Chondrocyte (in vitro differentiated cells): ENCODE data around the gene LACC1. TPM values are rescaled to one million over a fixed set of nuclear protein-coding genes. Genes with fewer than 3 reads are reported as not detected.

ENCODE experiments used
- DNase-seq: peaks from one replicate; pipeline ENCODE4 v3.0.0; 2021; ENCODE audit warnings: mixed read lengths, low spot score
- H3K27ac Mint-ChIP-seq: one replicate; pipeline ENCODE4 v1.8.0; 2021; ENCODE audit warnings: mild to moderate bottlenecking, moderate library complexity, mixed read lengths; ENCODE audit not compliant: unreplicated experiment
- H3K27me3 Mint-ChIP-seq: 2 replicates; pipeline ENCODE4 v1.8.0; 2021; ENCODE audit warnings: low read depth, mixed read lengths
- H3K36me3 Mint-ChIP-seq: 2 replicates; pipeline ENCODE4 v1.8.0; 2021; ENCODE audit warnings: low read depth, mixed read lengths
- H3K4me1 Mint-ChIP-seq: 2 replicates; pipeline ENCODE4 v1.8.0; 2021; ENCODE audit warnings: low read depth, mild to moderate bottlenecking, mixed read lengths
- H3K4me3 Mint-ChIP-seq: one replicate; pipeline ENCODE4 v1.8.0; 2021; ENCODE audit warnings: mild to moderate bottlenecking, moderate library complexity, mixed read lengths; ENCODE audit not compliant: unreplicated experiment
- H3K9me3 Mint-ChIP-seq: 2 replicates; pipeline ENCODE4 v1.8.0; 2021; ENCODE audit warnings: low read depth, mixed read lengths
- CTCF ChIP-seq: fragments of 200-600 bp; sonication (generic); IDR thresholded peaks from 2 replicates; pipeline ENCODE4 v1.5.0; 2021; ENCODE audit warnings: antibody characterized with exemption, mild to moderate bottlenecking, moderate library complexity
- total RNA-seq: library from RNA; stranded (reverse); gene quantifications from 3 replicates; pipeline ENCODE4 v1.2.1, GENCODE V29; 2021

Gene LACC1
- total RNA-seq, 1 donor from 2014 or later: 6.7 TPM

DNA sequence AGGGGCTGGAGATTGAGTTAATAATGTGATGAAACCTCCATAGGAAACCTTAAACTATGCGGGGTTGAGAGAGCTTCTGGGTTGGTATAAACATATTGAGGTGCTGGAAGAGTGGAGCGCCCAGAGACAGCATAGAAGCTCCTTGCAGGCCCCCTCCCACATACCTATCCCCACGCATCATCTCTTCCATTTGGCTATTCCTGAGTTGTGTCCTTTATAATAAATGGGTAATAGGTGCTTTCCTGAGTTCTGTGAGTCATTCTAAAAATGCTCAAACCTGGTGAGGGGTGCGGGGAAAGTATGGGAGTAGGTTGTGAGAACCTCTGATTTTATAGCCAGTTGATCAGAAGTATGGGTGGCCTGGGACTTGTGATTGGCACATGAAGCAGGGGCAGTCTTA, 14.8 kb upstream of the LACC1 start:
- Mint-ChIP-seq H3K4me1 (peaks cover 5% of the 10 kb centered on the region), H3K9me3 (peaks cover 4% of the 10 kb centered on the region)

GRCh38 chr13:43865892-43866291, 13.8 kb upstream of the LACC1 start:
- Mint-ChIP-seq H3K4me1 (peaks cover 5% of the 10 kb centered on the region), H3K9me3 (peaks cover 4% of the 10 kb centered on the region), H3K36me3 (peaks cover 7% of the 10 kb centered on the region), H3K4me3 (no peak overlapping the region), H3K27me3 (no peaks in the 10 kb centered on the region), H3K27ac (peak overlapping the region; percentile 20)
- TF ChIP-seq CTCF: no peak
- no peak for DNase-seq

More for the DNA sequence above, 14.8 kb upstream of the LACC1 start:
- no peak overlapping the region for H3K4me3 Mint-ChIP-seq
- peaks cover 7% of the 10 kb centered on the region for H3K36me3 Mint-ChIP-seq
- H3K27ac Mint-ChIP-seq: no peak overlapping the region
- TF ChIP-seq CTCF: no peak
- DNase-seq: no peak
- H3K27me3 Mint-ChIP-seq: no peaks in the 10 kb centered on the region

DNA sequence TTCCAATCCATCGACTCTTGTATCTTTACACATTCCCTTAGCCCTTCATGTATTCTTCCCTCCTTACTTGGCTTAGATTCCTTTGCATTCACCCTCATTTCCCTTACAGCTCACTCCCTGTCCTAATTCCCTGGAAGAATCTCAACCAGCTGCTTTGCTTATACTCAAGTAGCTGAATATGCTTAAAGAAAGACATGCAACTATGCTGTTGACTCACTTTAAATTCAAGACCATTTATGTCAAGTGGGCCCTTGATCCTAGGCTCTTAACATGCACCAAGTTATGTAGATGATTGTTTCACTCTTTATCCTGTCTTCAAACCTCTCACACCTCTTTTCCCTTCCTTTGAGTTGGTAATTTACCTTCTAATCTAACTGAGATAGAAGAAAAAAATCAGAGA, 7.5 kb upstream of the LACC1 start:
- H3K4me3 Mint-ChIP-seq: no peak overlapping the region
- no peak for DNase-seq

DNA sequence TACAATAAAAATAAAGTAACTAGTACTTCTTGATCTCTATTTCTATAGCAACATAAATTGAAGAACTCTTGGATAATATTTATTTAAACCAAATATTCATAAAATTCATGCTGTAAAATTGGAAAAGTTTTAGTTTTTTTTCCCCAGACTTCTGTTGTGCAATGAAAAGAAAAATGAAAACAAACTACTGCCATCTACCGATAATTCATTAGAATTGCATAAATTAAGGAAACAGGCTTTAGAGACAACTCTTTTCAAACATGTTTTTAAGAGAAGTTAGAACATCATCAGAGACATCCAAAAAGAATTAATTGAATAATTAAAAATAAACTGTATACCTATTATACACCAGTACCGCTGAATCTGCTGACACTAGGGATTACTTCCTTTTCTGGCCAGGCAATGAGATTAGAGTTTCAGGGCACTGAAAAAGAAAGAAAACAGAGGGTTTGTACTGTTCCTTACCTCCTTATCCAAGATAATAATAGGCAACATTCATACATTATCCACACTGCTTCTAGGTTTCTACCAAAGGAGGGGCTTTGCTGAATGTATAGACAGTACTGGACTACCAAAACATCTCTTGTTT, 5.1 kb upstream of the LACC1 start:
- TF ChIP-seq CTCF: peak; percentile 90
- no peaks in the 10 kb centered on the region for H3K27me3 Mint-ChIP-seq
- peaks cover 22% of the 10 kb centered on the region for H3K4me1 Mint-ChIP-seq
- H3K9me3 Mint-ChIP-seq: no peaks in the 10 kb centered on the region
- H3K36me3 Mint-ChIP-seq: no peaks in the 10 kb centered on the region
- DNase-seq: no peak
- H3K4me3 Mint-ChIP-seq: no peak overlapping the region
- no peak overlapping the region for H3K27ac Mint-ChIP-seq

More for the DNA sequence above, 7.5 kb upstream of the LACC1 start:
- peaks cover 7% of the 10 kb centered on the region for H3K36me3 Mint-ChIP-seq
- H3K4me1 Mint-ChIP-seq: peaks cover 5% of the 10 kb centered on the region
- H3K27ac Mint-ChIP-seq: no peak overlapping the region
- H3K9me3 Mint-ChIP-seq: no peaks in the 10 kb centered on the region
- no peak for TF ChIP-seq CTCF
- no peaks in the 10 kb centered on the region for H3K27me3 Mint-ChIP-seq

GRCh38 chr13:43876366-43876765, 3.3 kb upstream of the LACC1 start:
- H3K36me3 Mint-ChIP-seq: no peaks in the 10 kb centered on the region
- no peaks in the 10 kb centered on the region for H3K27me3 Mint-ChIP-seq
- H3K9me3 Mint-ChIP-seq: no peaks in the 10 kb centered on the region
- peaks cover 31% of the 10 kb centered on the region for H3K4me1 Mint-ChIP-seq
- no peak for DNase-seq
- no peak overlapping the region for H3K4me3 Mint-ChIP-seq
- no peak overlapping the region for H3K27ac Mint-ChIP-seq
- TF ChIP-seq CTCF: no peak
